Measurements from ENCODE around the gene STAT5B.
A peak's percentile ranks its signal among the peaks of the same experiment; 100 is the strongest.
"Not testable (repeated sequence)": the region's sequence is repeated elsewhere in the genome, so short reads cannot be mapped to it uniquely, and the experiment has no call there.

STAT5B gene

GRCh38 chr17:42193969-42194899, 82.0 kb downstream of the STAT5B start, which contains the start of gene GHDC:
Gene GHDC, minus strand, starts transcription at chr17:42194494. Its CDS starts 913 bp downstream, at chr17:42193581.
- DNase-seq (ENCODE audit: low spot score), result peak; percentile 81

GRCh38 chr17:42193216-42193968, 82.8 kb downstream of the STAT5B start:
- DNase-seq (ENCODE audit: low spot score), result no peak

GRCh38 chr17:42192189-42193126, 83.7 kb downstream of the STAT5B start:
- no peak for DNase-seq (ENCODE audit: low spot score)

DNA sequence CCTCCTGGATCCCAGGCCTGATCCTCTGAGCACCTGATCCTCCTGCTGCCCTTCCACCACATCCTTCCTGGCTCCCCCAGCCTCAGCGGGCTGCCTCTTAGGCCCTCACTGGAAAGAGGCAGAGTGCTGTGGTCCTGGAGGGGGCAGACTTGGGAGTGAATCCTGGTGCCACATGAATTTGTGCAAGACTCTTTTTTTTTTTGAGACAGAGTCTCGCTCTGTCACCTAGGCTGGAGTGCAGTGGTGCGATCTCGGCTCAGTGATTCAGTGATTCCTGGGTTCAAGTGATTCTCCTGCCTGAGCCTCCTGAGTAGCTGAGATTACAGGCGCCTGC, 84.9 kb downstream of the STAT5B start:
- DNase-seq (ENCODE audit: low spot score), result no peak

DNA sequence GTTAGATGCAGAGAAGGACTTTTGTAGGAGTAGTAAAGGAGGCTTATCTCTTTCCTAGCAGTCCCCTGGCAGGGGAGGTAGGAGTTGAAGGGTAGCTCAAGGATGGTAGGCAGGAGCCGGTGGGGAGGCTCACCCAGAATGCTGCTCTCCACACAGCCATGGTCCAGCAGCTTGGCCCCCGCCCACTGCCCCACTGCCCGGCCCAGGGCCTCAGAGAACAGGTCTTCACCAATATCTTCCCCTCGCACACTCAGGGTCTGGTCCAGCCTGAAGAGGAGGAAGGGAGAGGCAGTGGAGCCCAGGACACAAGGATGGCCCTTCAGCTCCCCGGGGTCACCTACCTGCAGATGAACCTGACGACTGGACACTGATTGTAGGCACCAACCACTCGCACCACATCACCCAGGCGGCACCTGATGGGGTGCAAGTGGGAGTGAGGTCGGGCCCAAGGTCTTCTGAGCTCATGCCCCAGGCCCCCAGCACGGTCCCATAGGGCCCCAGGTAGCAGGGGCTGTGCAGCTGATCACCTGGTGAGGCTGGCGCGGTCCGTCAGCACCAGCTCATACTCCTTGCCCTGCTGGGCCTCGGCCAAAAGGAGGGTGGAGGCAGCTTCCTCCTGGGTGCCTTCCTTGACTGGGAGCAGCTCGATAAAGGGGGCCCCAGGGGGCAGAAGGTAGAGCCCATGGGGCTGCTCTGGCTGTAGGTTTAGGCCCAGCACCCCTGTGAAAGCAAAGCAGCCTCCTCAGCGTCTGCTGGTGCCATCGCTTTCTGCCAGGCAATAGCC, 85.5 kb downstream of the STAT5B start:
- DNase-seq (ENCODE audit: low spot score), result no peak

DNA sequence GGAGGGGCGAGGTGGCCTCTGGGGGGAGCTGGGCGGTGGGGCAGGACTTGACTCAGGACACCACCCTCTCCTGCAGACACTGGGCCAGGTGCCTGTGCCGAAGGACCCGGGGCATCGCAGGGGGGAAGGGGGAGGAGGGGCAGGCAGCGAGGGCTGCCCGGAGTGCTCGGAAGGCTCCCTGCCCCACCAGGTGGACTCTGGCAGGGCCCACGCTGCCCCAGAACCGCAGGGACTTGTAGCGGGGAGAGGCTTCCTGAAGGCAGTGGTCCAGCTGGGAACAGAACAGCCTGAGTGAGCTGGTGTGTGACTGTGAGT, 86.6 kb downstream of the STAT5B start:
- DNase-seq (ENCODE audit: low spot score), result no peak

GRCh38 chr17:42188749-42189650, 87.2 kb downstream of the STAT5B start:
- DNase-seq (ENCODE audit: low spot score), result no peak

- DNase-seq (ENCODE audit: low spot score), result no peak
Observed at GRCh38 chr17:42187833-42188232, 88.4 kb downstream of the STAT5B start.

DNA sequence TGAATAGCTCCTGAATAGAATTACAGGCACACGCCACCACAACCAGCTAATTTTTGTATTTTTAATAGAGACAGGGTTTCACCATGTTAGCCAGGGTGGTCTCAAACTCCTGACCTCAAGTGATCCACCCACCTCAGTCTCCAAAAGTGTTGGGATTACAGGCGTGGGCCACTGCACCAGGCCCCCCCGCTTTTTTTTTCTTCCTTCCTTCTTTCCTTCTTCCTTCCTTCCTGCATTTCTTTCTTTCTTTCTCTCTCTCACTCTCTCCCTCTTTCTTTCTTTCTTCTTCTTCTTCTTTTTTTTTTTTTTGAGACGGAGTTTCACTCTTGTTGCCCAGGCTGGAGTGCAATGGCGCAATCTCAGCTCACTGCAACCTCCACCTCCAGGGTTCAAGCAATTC, 90.0 kb downstream of the STAT5B start:
- DNase-seq (ENCODE audit: low spot score), result not testable (repeated sequence)

- no peak for DNase-seq (ENCODE audit: low spot score)
Observed at GRCh38 chr17:42185621-42185930, 90.6 kb downstream of the STAT5B start.

DNA sequence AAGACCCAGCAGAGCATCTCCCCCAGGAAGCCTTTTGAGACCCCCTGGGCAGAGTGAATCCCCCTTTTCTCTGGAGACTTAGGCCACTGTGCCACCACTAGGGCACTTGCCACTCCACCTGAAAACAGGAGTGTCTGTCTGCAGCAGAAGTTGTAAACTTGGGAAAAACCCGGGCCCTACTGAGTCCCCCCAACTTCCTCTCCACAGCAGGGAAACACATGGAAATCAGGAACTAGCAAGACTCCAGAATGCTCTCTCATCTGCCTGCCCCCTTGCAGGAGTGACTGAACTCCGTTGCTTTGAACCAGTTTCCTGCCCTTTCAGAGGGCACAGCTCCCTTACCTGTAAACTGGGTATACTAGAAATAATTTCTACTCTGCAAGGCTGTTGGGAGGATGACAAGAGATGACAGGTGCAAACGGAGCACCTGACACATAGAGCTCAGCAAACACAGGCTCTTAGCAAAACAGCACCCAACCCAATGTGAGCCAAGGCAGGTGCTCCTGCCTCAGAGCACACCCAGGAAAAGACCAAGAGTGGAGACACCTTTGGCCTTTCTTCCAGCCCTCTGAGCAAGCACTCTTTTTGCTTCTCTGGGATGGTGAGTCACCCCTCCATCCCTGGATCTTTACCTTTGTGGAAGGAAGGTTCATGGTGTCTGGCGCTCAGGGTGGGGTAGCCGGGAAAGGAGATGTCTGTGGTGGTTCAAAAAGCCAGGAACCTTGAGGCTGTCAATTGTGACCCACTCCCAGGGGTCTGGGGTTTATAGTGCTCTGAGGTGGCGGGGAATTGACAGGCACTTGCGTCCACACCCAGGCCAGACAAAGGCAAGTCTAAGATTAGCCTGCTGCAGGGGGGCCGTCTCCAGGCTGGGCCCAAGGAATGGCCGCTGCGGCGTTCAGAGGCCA, 91.2 kb downstream of the STAT5B start, which contains the start of gene HCRT:
Gene HCRT (minus strand): TSS at position 740 of the 908 bp plus-strand sequence. CDS start 87 bp downstream, at position 653.
- no peak for DNase-seq (ENCODE audit: low spot score)

DNA sequence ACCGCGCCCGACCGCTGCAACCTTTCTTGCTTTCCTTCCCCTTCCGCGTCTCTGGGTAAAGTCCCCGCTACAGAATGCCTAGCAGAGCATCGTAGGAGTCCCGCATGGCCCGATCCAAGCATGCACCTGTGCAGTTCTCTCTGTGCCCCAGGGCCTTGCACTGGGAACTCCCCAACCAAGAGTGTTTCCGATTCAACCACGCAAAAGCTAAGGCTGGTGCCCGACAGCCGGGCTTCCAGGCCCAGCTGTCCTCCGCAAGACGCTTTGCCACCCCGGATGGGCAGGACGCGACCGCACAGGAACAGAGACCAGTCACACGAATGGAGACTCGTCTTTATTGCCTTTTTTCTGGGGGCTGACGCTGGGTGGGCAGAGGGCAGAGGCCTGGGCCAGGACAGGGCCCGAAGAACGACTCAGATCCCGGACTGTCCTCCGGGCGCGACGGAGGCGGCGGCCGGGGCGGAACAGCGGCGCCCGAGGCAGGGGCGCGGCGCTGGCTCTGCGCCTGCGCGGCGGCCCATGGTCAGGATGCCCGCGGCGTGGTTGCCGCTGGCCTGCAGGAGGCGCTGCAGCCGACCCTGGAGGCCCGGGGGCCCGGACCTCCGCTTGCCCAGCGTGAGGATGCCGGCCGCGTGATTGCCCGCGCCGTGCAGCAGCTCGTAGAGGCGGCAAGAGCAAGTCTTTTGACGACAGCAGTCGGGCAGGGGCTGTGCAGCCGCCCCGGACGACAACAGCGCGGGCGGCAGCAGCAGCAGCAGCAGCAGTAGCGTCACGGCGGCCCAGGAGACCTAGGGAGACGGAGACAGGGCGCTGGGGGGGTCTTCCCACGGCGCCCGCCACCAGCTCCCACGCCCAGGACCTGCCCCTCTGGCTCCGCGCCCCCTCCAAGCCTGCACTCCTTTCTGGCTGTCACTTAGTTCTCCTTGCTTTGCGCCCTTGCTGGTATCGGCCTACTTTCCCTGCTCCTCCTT, 92.2 kb downstream of the STAT5B start:
- peak; percentile 82 for DNase-seq (ENCODE audit: low spot score)

- no peak for DNase-seq (ENCODE audit: low spot score)
Observed at GRCh38 chr17:42182927-42183734, 93.1 kb downstream of the STAT5B start.

GRCh38 chr17:42181851-42182207, 94.4 kb downstream of the STAT5B start:
- no peak for DNase-seq (ENCODE audit: low spot score)

DNA sequence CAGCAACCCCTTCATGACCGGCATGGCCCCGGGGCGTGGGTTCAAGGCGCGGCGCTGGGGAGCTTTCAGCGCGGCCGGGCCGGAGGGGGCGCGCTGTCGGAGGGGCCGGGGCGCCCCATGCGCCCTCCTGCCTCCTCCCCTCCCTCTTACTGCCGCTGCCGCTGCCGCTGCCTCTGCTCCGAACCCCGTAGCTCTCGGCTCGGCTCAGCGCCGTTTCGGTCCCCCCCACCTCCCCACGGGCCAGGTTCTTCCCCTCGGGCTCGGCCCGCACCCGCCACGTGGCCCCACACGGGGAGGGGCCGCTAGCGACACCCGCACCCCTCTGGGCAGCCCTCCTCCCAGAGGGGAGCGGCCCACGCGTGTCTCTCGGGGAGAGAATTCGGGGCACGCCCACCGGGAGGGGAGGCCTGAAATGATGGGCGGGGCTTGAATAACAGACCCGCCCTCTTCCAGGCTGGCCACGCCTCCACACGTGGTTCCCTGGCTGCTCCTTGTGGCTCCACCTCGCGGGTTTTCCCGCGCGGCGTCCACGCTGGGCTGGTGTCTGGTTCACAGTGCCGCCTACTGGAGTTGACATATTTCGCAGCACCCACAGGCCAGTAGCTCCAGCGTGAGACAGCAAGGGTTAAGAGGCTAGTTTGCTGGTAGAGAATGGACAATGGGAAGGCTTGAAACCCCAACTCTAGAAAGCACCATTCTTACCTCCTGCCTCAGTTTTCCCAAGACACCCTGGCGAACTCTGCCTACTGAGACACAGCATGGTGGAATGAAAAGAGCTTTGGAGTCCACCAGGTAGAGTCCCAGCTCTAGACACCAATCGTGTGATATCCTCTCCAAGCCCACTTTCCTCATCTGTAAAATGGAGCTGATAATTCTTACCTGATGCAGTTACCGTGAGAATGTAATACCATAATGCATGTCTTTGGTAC, 95.0 kb downstream of the STAT5B start, which contains the start of gene KCNH4:
Gene KCNH4 (minus strand): TSS at position 221 of the 929 bp plus-strand sequence. CDS start 197 bp downstream, at position 24.
- peak; percentile 49 for DNase-seq (ENCODE audit: low spot score)

GRCh38 chr17:42180411-42180921, 95.7 kb downstream of the STAT5B start:
- DNase-seq (ENCODE audit: low spot score), result no peak
